GM06990 (cell line): Measurements from ENCODE around the gene PCCA.
"Not testable (repeated sequence)": the region's sequence is repeated elsewhere in the genome, so short reads cannot be mapped to it uniquely, and the experiment has no call there.

ENCODE experiments used
- DNase-seq: peaks from one replicate; pipeline ENCODE4 v3.0.0-alpha.2; 2011; ENCODE audit not compliant: insufficient read length; ENCODE audit errors: extremely low read depth
- H3K27me3 ChIP-seq: replicated peaks from 2 replicates; pipeline ENCODE4 v1.6.0; 2011; ENCODE audit warnings: low read length; ENCODE audit not compliant: control insufficient read depth, insufficient read depth
- H3K36me3 ChIP-seq: 2 replicates; pipeline ENCODE4 v1.5.1; 2011; ENCODE audit warnings: low read length; ENCODE audit not compliant: control insufficient read depth, insufficient read depth
- H3K4me3 ChIP-seq: replicated peaks from 2 replicates; pipeline ENCODE4 v1.5.1; 2011; ENCODE audit warnings: low read depth, mild to moderate bottlenecking, control low read depth, low read length
- CTCF ChIP-seq: IDR thresholded peaks from 2 replicates; pipeline ENCODE4 v1.5.1; 2011; ENCODE audit warnings: low read length, control low read depth, mild to moderate bottlenecking, inconsistent platforms; ENCODE audit not compliant: insufficient read depth, poor library complexity, severe bottlenecking

Gene PCCA

DNA sequence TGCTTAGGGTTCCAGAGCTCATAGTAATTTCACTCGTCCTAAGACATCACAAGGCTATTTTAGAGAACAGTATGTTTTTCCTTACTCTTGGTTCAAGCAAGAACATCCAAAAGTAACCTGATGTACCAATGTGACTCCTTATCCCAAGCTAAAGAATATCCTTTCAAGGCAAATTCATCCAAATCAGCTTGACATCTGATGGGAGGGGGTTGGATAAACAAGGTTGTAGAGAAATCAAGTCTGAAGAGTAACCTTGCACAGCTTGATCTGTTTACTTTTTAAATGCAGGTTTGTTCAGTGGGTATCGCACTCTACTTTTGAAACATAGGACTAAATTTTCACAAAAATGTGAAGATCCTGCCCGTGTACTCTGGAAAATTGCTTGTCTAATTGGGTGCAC lies 298.5 kb downstream of the PCCA start:
- H3K36me3 ChIP-seq: no peaks in the 10 kb centered on the region
- DNase-seq: no peak
- no peaks in the 10 kb centered on the region for H3K27me3 ChIP-seq
- no peak for TF ChIP-seq CTCF
- H3K4me3 ChIP-seq: no peak overlapping the region

GRCh38 chr13:100388150-100388549 lies 299.3 kb downstream of the PCCA start:
- H3K27me3 ChIP-seq, H3K4me3 ChIP-seq, DNase-seq, H3K36me3 ChIP-seq: not testable (repeated sequence)

DNA sequence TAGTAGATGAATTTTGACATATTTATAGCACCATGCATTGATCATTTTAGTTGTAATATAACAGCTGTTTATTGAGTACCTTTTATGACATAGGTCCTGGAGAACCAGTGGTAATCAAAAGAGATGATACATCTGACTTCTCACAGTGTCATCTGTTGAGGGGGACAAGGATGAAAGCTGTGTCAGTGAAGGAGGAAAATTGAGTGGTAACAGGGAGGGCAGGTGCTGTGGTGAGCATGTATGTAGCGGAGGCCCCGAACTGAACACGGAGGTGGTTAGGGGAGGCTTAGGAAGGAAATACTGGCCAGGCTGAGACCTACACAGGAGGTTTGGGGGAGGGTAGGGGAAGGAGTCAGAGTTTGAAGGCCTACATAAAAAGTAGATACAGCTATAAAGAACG lies 300.0 kb downstream of the PCCA start:
- TF ChIP-seq CTCF: no peak
- H3K4me3 ChIP-seq: no peak overlapping the region
- no peaks in the 10 kb centered on the region for H3K27me3 ChIP-seq
- no peaks in the 10 kb centered on the region for H3K36me3 ChIP-seq
- DNase-seq: no peak

- Histone ChIP-seq H3K36me3 (no peaks in the 10 kb centered on the region), H3K4me3 (no peak overlapping the region), H3K27me3 (no peaks in the 10 kb centered on the region)
- no peak for DNase-seq
- no peak for TF ChIP-seq CTCF
These were observed 300.7 kb downstream of the PCCA start for GRCh38 chr13:100389617-100390016.

- no peaks in the 10 kb centered on the region for H3K36me3 ChIP-seq
- H3K27me3 ChIP-seq: no peaks in the 10 kb centered on the region
- H3K4me3 ChIP-seq: no peak overlapping the region
- no peak for TF ChIP-seq CTCF
- DNase-seq: no peak
These were observed 304.1 kb downstream of the PCCA start for GRCh38 chr13:100392709-100393630.

DNA sequence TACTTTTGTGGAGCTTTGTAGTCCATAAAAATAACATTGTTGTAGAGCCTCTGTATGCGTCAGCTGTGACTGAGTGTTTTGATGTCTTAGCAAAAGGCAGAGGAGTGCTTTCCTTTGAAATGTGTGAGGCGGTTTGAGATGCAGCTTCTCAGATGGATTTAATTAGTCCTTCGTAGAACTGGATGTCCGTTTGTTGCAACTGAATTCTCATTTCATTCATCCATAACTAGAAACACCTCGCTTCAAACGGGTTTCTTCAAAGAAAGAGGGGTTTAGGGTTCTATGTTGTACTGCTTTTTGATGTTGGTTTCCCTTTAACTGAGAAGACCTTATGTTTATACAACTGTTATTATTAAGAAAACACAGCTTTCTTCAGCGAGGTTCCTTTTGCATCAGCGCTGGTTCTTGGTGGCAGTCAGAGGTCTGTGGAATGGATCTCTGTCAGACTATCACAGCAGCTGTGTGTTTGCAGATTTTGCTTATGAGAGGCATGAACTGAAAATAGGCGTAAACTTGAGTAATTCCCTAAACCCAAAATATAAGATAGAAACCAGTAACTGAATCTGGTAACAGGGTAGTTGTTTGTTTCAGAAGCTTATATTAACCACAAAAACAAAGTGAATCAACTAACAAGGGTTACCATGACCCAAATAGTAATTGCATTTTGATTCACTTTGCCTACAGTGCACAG lies 305.3 kb downstream of the PCCA start:
- no peak for TF ChIP-seq CTCF
- DNase-seq: peak; percentile 56
- Histone ChIP-seq H3K4me3 (0 out of 2 replicates have a peak overlapping the region, but pooled peaks have one; percentile 19), H3K36me3 (no peaks in the 10 kb centered on the region), H3K27me3 (no peaks in the 10 kb centered on the region)
